IPS-15b (cell line): ENCODE data around the gene TUG1.

Experiments used
- H3K27me3 ChIP-seq: one replicate; pipeline ENCODE4 v1.6.1; 2013; ENCODE audit warnings: low read length; ENCODE audit not compliant: control insufficient read depth, insufficient read depth
- H3K36me3 ChIP-seq: one replicate; pipeline ENCODE4 v1.6.1; 2013; ENCODE audit warnings: low read length; ENCODE audit not compliant: control insufficient read depth, insufficient read depth
- H3K4me1 ChIP-seq: one replicate; pipeline ENCODE4 v1.6.1; 2013; ENCODE audit warnings: mild to moderate bottlenecking, low read length; ENCODE audit not compliant: control insufficient read depth, insufficient read depth
- H3K4me3 ChIP-seq: one replicate; pipeline ENCODE4 v1.5.1; 2013; ENCODE audit warnings: low read depth, low read length
- H3K9ac ChIP-seq: one replicate; pipeline ENCODE4 v1.6.1; 2013; ENCODE audit warnings: low read depth, mild to moderate bottlenecking, low read length
- H3K9me3 ChIP-seq: one replicate; pipeline ENCODE4 v1.6.1; 2013; ENCODE audit warnings: mild to moderate bottlenecking, low read length; ENCODE audit not compliant: control insufficient read depth, insufficient read depth

The TUG1 gene

DNA sequence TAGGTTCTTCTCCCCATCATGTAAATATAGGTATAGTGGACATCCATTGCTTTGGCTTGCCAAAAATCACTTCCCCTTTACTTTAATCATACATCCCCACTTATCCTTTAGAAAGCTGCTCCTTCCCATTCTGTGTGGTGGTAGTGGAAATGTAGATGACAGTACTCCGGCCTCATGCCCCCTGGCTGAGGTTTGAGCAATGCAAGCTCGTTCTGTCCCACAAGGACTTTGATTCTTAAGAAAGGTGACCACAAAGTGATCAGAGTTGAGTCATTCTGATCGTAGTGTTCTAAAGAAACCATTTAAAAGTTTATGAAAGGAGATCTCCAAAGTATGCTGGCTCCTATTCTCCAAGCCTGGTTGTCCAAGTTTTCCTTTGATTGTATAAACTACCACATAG is 10.9 kb downstream of the TUG1 start:
- Histone ChIP-seq H3K4me1 (no peaks in the 10 kb centered on the region), H3K4me3 (no peak overlapping the region), H3K9me3 (peaks cover 3% of the 10 kb centered on the region), H3K36me3 (peaks cover 19% of the 10 kb centered on the region), H3K27me3 (no peaks in the 10 kb centered on the region), H3K9ac (no peak overlapping the region)

DNA sequence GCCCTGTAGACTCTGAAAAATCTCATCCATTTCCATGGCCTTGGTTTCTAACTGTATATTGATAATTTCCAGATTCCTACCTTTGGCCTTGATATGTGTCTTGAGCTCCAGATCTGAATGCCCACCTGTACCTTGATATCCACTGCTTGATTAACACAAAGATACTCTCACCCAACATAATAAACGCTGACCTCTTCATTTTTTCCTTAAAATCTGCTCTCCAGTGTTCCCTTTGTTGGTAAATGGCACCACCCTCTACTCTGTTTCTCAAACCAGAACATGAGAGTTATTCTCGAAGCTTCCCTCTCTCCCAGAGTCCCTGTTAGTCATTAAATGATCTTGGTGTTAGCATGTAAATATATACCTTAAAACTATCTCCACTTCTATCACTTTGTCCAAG is 13.4 kb downstream of the TUG1 start:
- no peak overlapping the region for H3K4me3 ChIP-seq
- no peak overlapping the region for H3K9ac ChIP-seq
- H3K36me3 ChIP-seq: peaks cover 3% of the 10 kb centered on the region
- H3K27me3 ChIP-seq: no peaks in the 10 kb centered on the region
- peaks cover 2% of the 10 kb centered on the region for H3K4me1 ChIP-seq
- H3K9me3 ChIP-seq: no peaks in the 10 kb centered on the region

DNA sequence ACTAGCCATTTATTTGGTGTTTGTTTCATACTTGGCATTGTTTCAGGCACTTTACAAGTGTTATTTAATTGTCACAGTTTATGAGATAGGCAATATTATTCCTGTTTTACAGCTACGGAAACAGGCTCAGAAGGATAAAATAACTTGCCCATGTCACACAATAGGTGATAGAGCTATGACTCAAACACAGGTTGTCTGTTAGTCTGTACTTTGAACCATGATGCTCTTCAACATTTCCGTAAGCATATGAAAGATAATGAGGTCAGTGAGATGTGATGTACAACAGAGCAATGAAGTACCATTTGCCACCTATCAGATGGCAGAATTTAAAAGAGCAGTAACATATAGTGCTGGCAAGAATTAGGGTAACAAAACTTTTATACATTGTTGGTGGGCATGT is 15.3 kb downstream of the TUG1 start:
- Histone ChIP-seq H3K27me3 (no peaks in the 10 kb centered on the region), H3K4me1 (peaks cover 2% of the 10 kb centered on the region), H3K9me3 (no peaks in the 10 kb centered on the region), H3K36me3 (no peaks in the 10 kb centered on the region), H3K9ac (no peak overlapping the region), H3K4me3 (no peak overlapping the region)

- no peak overlapping the region for H3K9ac ChIP-seq
- H3K9me3 ChIP-seq: no peaks in the 10 kb centered on the region
- H3K4me3 ChIP-seq: no peak overlapping the region
- no peaks in the 10 kb centered on the region for H3K36me3 ChIP-seq
- H3K27me3 ChIP-seq: no peaks in the 10 kb centered on the region
- H3K4me1 ChIP-seq: peaks cover 2% of the 10 kb centered on the region
These were observed 16.6 kb downstream of the TUG1 start for GRCh38 chr22:30985561-30986208.

DNA sequence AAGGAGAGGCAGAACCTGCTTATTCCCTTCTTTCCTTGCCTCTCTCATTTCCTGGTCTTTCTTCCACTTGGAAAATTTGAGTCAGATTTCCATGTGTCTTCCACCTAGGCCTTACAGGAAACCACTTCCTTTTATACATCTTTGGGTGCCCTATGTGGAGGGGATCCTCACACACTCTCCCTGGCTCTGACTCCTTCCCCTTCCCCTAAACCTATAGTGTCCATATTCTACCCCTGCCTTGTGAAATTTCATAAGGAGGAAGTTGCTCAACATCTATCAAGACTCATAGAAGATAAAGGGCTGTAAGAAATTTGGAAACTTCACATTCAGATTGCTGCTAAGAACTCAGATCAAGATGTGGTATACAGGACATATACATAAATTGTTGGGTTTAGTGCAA is 20.4 kb downstream of the TUG1 start:
- H3K9ac ChIP-seq: no peak overlapping the region
- H3K36me3 ChIP-seq: no peaks in the 10 kb centered on the region
- peaks cover 2% of the 10 kb centered on the region for H3K4me1 ChIP-seq
- H3K27me3 ChIP-seq: no peaks in the 10 kb centered on the region
- no peaks in the 10 kb centered on the region for H3K9me3 ChIP-seq
- no peak overlapping the region for H3K4me3 ChIP-seq

GRCh38 chr22:30990690-30991089 is 21.6 kb downstream of the TUG1 start:
- H3K27me3 ChIP-seq: no peaks in the 10 kb centered on the region
- no peaks in the 10 kb centered on the region for H3K9me3 ChIP-seq
- H3K9ac ChIP-seq: no peak overlapping the region
- no peaks in the 10 kb centered on the region for H3K36me3 ChIP-seq
- H3K4me3 ChIP-seq: no peak overlapping the region
- peaks cover 2% of the 10 kb centered on the region for H3K4me1 ChIP-seq

DNA sequence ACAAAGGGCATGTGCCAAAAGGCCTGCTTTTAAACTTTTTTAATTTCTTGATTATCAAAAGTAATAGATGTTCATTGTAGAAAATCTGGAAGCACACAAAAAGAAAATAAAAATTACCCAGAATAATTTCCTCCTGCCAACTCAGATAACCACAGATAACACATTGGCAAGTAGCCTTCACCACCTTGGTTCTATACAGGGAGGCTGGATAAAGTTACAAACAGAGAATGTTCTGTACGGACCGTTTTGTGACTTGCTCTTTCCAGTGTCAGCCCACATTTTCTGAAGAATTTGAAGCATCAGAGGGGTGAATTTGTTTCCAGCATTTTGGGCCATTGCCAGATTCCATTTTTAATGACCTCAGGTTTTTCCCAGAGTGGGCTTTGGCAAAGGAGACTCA is 23.5 kb downstream of the TUG1 start:
- H3K4me1 ChIP-seq: no peaks in the 10 kb centered on the region
- no peaks in the 10 kb centered on the region for H3K27me3 ChIP-seq
- H3K9ac ChIP-seq: no peak overlapping the region
- H3K9me3 ChIP-seq: no peaks in the 10 kb centered on the region
- H3K4me3 ChIP-seq: no peak overlapping the region
- H3K36me3 ChIP-seq: no peaks in the 10 kb centered on the region

GRCh38 chr22:30994960-30995359 is 25.9 kb downstream of the TUG1 start:
- Histone ChIP-seq H3K9ac (no peak overlapping the region), H3K4me3 (no peak overlapping the region), H3K4me1 (no peaks in the 10 kb centered on the region), H3K27me3 (no peaks in the 10 kb centered on the region), H3K9me3 (no peaks in the 10 kb centered on the region), H3K36me3 (no peaks in the 10 kb centered on the region)

DNA sequence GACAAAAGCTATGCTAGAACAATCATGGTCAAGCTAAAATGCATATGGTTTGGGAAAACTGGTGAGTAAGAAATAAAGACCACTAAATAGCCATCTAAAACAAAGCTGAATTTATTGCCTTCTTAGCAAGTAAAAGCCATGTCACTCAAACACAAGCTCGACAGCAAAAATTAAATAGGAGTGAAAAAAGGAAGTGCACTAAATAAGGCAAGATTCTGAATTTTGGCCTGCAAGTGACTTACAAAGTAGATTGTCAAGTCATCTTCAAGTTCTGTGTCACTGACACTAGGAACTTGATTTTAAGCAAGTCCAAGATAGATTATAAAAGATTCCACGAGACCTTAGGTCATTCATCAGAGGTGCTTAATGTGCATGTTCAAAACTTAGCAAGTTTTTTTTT is 27.4 kb downstream of the TUG1 start:
- Histone ChIP-seq H3K36me3 (no peaks in the 10 kb centered on the region), H3K9me3 (no peaks in the 10 kb centered on the region), H3K4me3 (no peak overlapping the region), H3K4me1 (no peaks in the 10 kb centered on the region), H3K9ac (no peak overlapping the region), H3K27me3 (no peaks in the 10 kb centered on the region)

DNA sequence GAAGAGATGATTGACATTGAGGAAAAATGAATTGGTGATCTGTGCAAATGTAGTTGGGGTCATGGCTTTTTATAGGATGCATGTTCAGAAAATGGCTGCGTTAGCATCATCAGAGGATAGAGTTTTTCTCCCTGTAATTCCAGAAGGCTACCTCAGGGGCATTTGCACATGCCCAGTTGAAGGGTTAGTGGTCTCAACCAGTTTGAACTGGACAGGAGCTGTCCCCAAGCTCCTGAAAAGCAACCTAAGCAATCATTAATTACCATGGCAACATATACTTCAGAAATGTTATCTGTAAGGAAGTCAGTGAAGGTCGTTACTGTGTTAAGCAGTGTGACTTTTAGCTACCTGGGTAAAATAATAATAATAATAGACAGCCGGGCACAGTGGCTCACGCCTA is 29.3 kb downstream of the TUG1 start:
- Histone ChIP-seq H3K9me3 (no peaks in the 10 kb centered on the region), H3K4me3 (no peak overlapping the region), H3K36me3 (no peaks in the 10 kb centered on the region), H3K9ac (no peak overlapping the region), H3K4me1 (no peaks in the 10 kb centered on the region), H3K27me3 (no peaks in the 10 kb centered on the region)

- Histone ChIP-seq H3K27me3 (no peaks in the 10 kb centered on the region), H3K4me1 (no peaks in the 10 kb centered on the region), H3K4me3 (no peak overlapping the region), H3K9ac (no peak overlapping the region), H3K9me3 (no peaks in the 10 kb centered on the region), H3K36me3 (no peaks in the 10 kb centered on the region)
These were observed 32.2 kb downstream of the TUG1 start for GRCh38 chr22:31001124-31001770.

- Histone ChIP-seq H3K27me3 (no peaks in the 10 kb centered on the region), H3K9me3 (no peaks in the 10 kb centered on the region), H3K36me3 (no peaks in the 10 kb centered on the region), H3K4me1 (no peaks in the 10 kb centered on the region), H3K4me3 (no peak overlapping the region), H3K9ac (no peak overlapping the region)
These were observed 36.5 kb downstream of the TUG1 start for GRCh38 chr22:31005535-31005934.
